Activated T-helper 17 cell treated with anti-CD3 and anti-CD28 coated beads, Interleukin-2, amount 50 U/mL, for 72 hours (primary cell): Measurements from ENCODE around the gene DHRS3. TPM values are rescaled to one million over a fixed set of nuclear protein-coding genes. Genes with fewer than 3 reads are reported as not detected.
"Not testable (repeated sequence)": the region's sequence is repeated elsewhere in the genome, so short reads cannot be mapped to it uniquely, and the experiment has no call there.

Experiments
- ATAC-seq: fragments of 150-1000 bp; cut with Tn5 transposase; replicated peaks from 2 replicates; pipeline ENCODE4 v1.10.0; 2021; ENCODE audit warnings: mild to moderate bottlenecking, moderate library complexity
- H3K27ac Mint-ChIP-seq: one replicate; pipeline ENCODE4 v1.8.0; 2022; ENCODE audit warnings: mixed read lengths
- H3K27me3 Mint-ChIP-seq: one replicate; pipeline ENCODE4 v1.8.0; 2022; ENCODE audit warnings: mixed read lengths
- H3K36me3 Mint-ChIP-seq: one replicate; pipeline ENCODE4 v1.8.0; 2022; ENCODE audit warnings: low read depth, mild to moderate bottlenecking, mixed read lengths
- H3K4me1 Mint-ChIP-seq: one replicate; pipeline ENCODE4 v1.8.0; 2022; ENCODE audit warnings: mixed read lengths
- H3K4me3 Mint-ChIP-seq: one replicate; pipeline ENCODE4 v1.8.0; 2022; ENCODE audit warnings: mild to moderate bottlenecking, mixed read lengths
- H3K9me3 Mint-ChIP-seq: one replicate; pipeline ENCODE4 v1.8.0; 2022; ENCODE audit warnings: mixed read lengths
- total RNA-seq, 2 donors: library from RNA; stranded (reverse); gene quantifications; one replicate each; pipeline ENCODE4 v1.2.3, GENCODE V29; 2022

Gene DHRS3
- total RNA-seq, 2 donors from 2014 or later: 15.9 to 97.8 TPM

DNA sequence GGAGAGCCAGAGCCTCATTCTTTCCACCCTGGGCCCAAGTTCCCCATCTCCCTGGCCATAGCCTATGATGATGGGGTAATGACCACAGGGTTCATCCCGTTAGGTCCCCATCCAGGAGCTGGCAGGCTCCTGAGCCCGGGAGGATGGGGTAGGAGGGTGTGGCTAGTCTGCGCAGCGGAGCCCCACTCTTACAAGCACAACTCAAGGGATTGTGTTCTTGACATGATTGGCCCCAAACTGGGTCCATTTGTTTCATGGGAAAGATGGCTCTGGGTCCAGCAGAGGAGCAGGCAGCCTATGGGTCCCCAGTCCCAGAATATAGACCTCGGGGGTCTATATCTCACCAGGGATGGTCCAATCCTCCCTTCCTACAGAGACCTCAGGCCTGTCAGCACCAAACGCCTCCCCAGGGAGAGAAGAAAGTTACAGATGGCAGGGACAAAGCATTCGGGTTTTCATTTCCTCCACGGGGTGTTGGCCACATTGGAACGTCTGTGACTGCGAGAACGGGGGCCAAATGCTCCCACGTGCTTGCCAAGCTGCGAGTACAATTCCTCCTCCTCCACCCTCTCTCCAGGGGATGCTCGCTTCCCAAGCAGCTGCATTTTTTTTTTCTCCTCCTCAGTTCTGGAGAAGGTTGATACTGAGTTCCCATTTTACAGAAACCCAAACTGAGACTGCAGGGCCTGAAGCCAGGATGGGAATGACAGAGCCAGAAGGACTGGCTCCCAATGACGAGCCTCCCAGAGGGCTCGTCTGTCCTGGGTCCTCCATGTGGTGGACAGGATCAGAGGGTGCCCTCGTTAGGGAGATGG, 71.0 kb downstream of the DHRS3 start:
- no peak for ATAC-seq
- Mint-ChIP-seq H3K4me3 (no peak overlapping the region), H3K9me3 (no peaks in the 10 kb centered on the region), H3K27me3 (no peaks in the 10 kb centered on the region), H3K36me3 (no peaks in the 10 kb centered on the region), H3K27ac (peak overlapping the region; percentile 51), H3K4me1 (no peaks in the 10 kb centered on the region)

DNA sequence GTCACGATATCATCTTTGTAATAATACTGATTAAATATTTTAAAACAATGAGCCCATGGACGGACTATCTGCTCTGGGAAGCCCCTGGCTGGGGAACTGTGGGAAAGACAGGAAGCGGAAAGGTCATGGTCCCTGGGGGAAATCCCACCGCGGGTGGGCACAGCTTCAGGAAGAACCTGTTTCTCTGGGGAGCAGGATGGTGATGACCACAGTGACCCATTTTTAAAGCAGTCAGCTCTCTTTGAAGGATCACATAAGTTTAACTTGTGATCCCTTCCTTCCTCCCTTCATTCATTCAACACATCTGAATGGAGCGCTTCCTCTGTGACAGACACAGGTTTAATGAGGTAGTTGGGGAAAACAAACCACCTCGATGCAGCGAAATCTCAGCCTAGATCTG, 73.0 kb downstream of the DHRS3 start:
- H3K4me1 Mint-ChIP-seq: no peaks in the 10 kb centered on the region

DNA sequence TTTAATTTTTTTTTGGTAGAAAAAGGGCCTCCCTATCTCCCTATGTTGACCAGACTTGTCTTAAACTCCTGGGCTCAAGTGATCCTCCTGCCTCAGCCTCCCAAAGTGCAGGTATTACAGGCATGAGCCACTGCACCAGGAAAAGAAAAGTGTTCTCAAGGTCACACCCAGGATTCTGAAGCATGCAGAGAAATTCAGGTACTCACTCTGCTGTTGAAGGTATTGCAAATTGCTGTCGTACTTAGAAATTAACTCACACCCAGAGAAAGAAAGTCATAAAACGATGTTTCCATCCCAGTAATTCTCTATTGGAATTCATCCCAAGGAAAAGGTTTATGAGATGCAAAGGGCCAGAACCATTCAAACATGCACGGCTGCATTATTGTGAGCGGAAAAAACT, 73.7 kb downstream of the DHRS3 start:
- H3K27ac Mint-ChIP-seq: no peak overlapping the region
- no peaks in the 10 kb centered on the region for H3K27me3 Mint-ChIP-seq
- H3K9me3 Mint-ChIP-seq: no peaks in the 10 kb centered on the region
- H3K36me3 Mint-ChIP-seq: no peaks in the 10 kb centered on the region
- H3K4me1 Mint-ChIP-seq: no peaks in the 10 kb centered on the region
- no peak overlapping the region for H3K4me3 Mint-ChIP-seq
- no peak for ATAC-seq

More for the DNA sequence above, 73.0 kb downstream of the DHRS3 start:
- Mint-ChIP-seq H3K9me3 (no peaks in the 10 kb centered on the region), H3K36me3 (no peaks in the 10 kb centered on the region), H3K27me3 (no peaks in the 10 kb centered on the region), H3K4me3 (no peak overlapping the region), H3K27ac (no peak overlapping the region)
- ATAC-seq: no peak

GRCh38 chr1:12543740-12544154, 74.3 kb downstream of the DHRS3 start:
- H3K27ac Mint-ChIP-seq: no peak overlapping the region
- no peaks in the 10 kb centered on the region for H3K36me3 Mint-ChIP-seq
- H3K27me3 Mint-ChIP-seq: no peaks in the 10 kb centered on the region
- H3K4me3 Mint-ChIP-seq: no peak overlapping the region
- no peak for ATAC-seq
- H3K4me1 Mint-ChIP-seq: no peaks in the 10 kb centered on the region
- H3K9me3 Mint-ChIP-seq: no peaks in the 10 kb centered on the region

GRCh38 chr1:12542616-12543592, 75.1 kb downstream of the DHRS3 start:
- H3K4me1 Mint-ChIP-seq: no peaks in the 10 kb centered on the region
- H3K27ac Mint-ChIP-seq: no peak overlapping the region
- H3K36me3 Mint-ChIP-seq: no peaks in the 10 kb centered on the region
- no peak overlapping the region for H3K4me3 Mint-ChIP-seq
- no peaks in the 10 kb centered on the region for H3K9me3 Mint-ChIP-seq
- H3K27me3 Mint-ChIP-seq: no peaks in the 10 kb centered on the region
- ATAC-seq: no peak

- H3K36me3 Mint-ChIP-seq: peaks cover 6% of the 10 kb centered on the region
- no peak for ATAC-seq
- H3K27ac Mint-ChIP-seq: peak overlapping the region; percentile 72
- H3K4me3 Mint-ChIP-seq: no peak overlapping the region
- peaks cover 7% of the 10 kb centered on the region for H3K9me3 Mint-ChIP-seq
- H3K4me1 Mint-ChIP-seq: no peaks in the 10 kb centered on the region
- H3K27me3 Mint-ChIP-seq: no peaks in the 10 kb centered on the region
These were observed 75.9 kb downstream of the DHRS3 start for GRCh38 chr1:12542138-12542465.

DNA sequence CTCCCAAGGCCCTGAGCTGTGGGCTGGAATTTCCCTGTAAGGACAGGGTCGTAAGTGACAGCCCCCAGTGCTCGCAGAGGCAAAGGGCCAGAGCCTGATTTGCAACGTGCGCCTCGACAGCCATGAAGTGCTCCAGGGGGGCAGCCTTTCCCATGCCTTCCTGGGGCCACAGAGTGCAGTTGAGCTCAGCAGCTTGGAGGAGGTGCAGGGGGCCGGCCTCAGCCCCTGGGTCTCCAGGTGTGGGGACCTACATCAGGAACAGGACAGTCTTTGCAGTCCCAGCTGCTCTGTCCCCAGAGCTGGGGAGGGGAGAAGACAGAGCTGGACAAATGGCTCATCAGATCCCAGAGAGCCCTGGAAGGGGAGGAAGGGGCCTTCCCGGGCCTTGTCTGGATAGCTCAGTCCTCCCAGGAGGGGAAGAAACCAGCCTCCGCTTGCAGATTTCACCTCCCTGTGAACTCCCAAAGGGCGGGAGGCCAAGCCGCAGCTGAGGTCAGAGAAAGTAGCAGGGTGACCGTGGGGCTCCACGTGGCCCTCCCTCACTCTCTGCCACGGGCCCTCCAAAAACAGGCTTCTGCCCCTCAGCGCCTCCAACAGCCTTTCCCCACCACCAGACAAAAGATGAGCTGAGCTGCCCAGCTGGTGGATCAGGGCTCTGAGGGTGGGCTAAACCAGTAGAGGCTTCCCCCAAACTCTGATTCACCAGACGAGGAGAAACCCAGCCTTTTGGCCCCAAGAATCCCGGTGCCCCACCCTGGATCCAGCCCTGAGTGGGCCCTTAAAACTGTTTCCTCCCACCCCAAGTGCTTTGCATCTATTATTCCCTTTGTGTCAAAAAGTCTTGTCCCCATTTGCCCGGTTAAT, 76.5 kb downstream of the DHRS3 start:
- H3K27ac Mint-ChIP-seq: peak overlapping the region; percentile 72
- no peak overlapping the region for H3K4me3 Mint-ChIP-seq
- ATAC-seq: no peak
- H3K36me3 Mint-ChIP-seq: peaks cover 9% of the 10 kb centered on the region
- no peaks in the 10 kb centered on the region for H3K4me1 Mint-ChIP-seq
- peaks cover 8% of the 10 kb centered on the region for H3K9me3 Mint-ChIP-seq
- no peaks in the 10 kb centered on the region for H3K27me3 Mint-ChIP-seq

GRCh38 chr1:12540580-12541273, 77.3 kb downstream of the DHRS3 start:
- peaks cover 14% of the 10 kb centered on the region for H3K9me3 Mint-ChIP-seq
- no peaks in the 10 kb centered on the region for H3K27me3 Mint-ChIP-seq
- ATAC-seq: no peak
- no peak overlapping the region for H3K27ac Mint-ChIP-seq
- peaks cover 15% of the 10 kb centered on the region for H3K36me3 Mint-ChIP-seq
- no peaks in the 10 kb centered on the region for H3K4me1 Mint-ChIP-seq
- H3K4me3 Mint-ChIP-seq: no peak overlapping the region

DNA sequence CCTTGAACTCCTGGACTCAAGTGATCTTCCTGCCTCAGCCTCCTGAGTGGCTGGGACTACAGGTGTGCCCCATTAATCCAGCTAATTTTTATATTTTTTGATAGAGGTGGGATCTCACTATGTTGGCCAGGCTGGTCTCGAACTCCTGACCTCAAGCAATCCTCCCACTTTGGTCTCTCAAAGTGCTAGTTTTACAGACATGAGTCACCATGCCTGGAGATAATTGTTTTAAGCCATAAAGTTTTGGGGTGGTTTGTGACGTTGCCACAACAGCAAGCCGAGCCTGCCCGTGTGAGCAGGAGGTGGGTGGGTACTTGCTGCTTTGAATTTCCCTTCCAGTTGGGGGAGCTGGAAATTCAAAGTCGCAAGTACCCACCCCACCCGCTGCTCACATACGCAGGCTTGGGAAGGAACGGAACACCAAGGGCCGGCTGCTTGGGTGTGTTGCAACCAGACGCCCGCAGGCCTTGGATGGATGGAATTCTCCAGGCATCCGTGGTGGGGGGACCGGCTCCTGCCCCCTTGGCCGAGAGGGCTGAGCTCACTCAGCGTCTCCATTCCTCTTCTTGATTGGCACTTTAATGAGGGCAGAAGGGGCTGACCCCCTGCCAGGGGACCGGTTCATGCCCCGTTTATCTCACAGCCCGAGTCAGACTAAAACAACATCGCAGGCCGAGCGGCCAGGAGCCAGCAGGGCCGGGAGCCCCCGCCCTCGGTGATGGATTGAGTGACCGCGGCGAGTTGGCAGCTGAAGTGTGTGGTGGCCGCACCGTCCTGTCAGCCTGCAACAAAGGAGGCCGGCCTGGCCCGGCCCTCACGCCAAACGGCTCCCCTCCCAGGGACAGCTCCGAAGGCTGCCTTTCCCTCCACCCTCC, 78.1 kb downstream of the DHRS3 start:
- Mint-ChIP-seq H3K9me3 (peaks cover 19% of the 10 kb centered on the region), H3K4me3 (no peak overlapping the region), H3K27me3 (no peaks in the 10 kb centered on the region), H3K4me1 (no peaks in the 10 kb centered on the region), H3K27ac (no peak overlapping the region), H3K36me3 (peaks cover 21% of the 10 kb centered on the region)
- no peak for ATAC-seq

DNA sequence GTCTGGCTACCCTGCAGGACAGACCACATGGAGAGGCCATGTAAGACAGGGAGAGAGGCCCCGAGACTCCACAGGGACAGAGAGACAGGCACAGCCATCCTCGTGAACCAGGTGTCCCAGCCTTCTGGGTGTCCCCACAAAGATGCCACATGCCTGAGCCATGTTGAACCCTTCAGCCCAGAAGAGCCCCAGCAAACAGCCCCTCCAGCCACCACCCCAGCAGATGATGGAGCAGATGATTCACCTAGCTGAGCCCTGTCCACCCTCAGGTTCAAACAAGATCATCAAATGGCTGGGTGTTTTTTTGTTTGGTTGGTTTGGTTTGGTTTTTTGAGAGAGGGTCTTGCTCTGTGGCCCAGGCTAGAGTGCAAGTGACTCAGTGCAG, 78.7 kb downstream of the DHRS3 start:
- Mint-ChIP-seq H3K27ac (no peak overlapping the region), H3K4me1 (no peaks in the 10 kb centered on the region), H3K27me3 (no peaks in the 10 kb centered on the region), H3K4me3 (no peak overlapping the region), H3K9me3 (peaks cover 19% of the 10 kb centered on the region), H3K36me3 (peaks cover 21% of the 10 kb centered on the region)
- no peak for ATAC-seq

GRCh38 chr1:12538536-12538935, 79.5 kb downstream of the DHRS3 start:
- not testable (repeated sequence) for H3K4me3 Mint-ChIP-seq, H3K4me1 Mint-ChIP-seq, ATAC-seq, H3K27me3 Mint-ChIP-seq, H3K27ac Mint-ChIP-seq
- peaks cover 21% of the 10 kb centered on the region for H3K36me3 Mint-ChIP-seq
- H3K9me3 Mint-ChIP-seq: peaks cover 19% of the 10 kb centered on the region

- Mint-ChIP-seq H3K9me3 (peaks cover 19% of the 10 kb centered on the region), H3K36me3 (peaks cover 21% of the 10 kb centered on the region), H3K4me1 (peaks cover 4% of the 10 kb centered on the region), H3K4me3 (no peak overlapping the region), H3K27ac (peak overlapping the region; percentile 27), H3K27me3 (no peaks in the 10 kb centered on the region)
- ATAC-seq: no peak
These were observed 80.0 kb downstream of the DHRS3 start for GRCh38 chr1:12537906-12538461.

GRCh38 chr1:12537294-12537693, 80.7 kb downstream of the DHRS3 start:
- Mint-ChIP-seq H3K36me3 (peaks cover 21% of the 10 kb centered on the region), H3K4me3 (no peak overlapping the region), H3K27ac (peak overlapping the region; percentile 27), H3K27me3 (no peaks in the 10 kb centered on the region), H3K9me3 (peaks cover 19% of the 10 kb centered on the region), H3K4me1 (peaks cover 4% of the 10 kb centered on the region)
- no peak for ATAC-seq
